RWPE1 (cell line): Measurements from ENCODE around the gene ARID1B.

Source experiments
- CTCF ChIA-PET: fragments of 350-600 bp; sonication (Branson Sonifier 250); formaldehyde crosslinking; extraction: SDS; loops from one replicate; lab custom pipeline; 2021; lab: Yijun Ruan, JAX
- POLR2A ChIA-PET: fragments of 400-600 bp; formaldehyde crosslinking; extraction: SDS; loops from one replicate; lab custom pipeline; 2020; ENCODE audit warnings: antibody characterized with exemption; ENCODE audit not compliant: low non-redundant PET; lab: Yijun Ruan, JAX
- DNase-seq: peaks from one replicate; pipeline ENCODE4 v3.0.0; 2012; ENCODE audit warnings: low spot score
- H3K27ac ChIP-seq: fragments of 450-650 bp; 2 replicates; pipeline ENCODE4 v1.5.1; 2017
- TF ChIP-seq, protein P1 (sequence below): fragments of 450-650 bp; conservative IDR thresholded peaks from 2 replicates; pipeline ENCODE4 v1.5.1; 2017; ENCODE audit warnings: low read depth, mild to moderate bottlenecking

The ARID1B gene

DNA sequence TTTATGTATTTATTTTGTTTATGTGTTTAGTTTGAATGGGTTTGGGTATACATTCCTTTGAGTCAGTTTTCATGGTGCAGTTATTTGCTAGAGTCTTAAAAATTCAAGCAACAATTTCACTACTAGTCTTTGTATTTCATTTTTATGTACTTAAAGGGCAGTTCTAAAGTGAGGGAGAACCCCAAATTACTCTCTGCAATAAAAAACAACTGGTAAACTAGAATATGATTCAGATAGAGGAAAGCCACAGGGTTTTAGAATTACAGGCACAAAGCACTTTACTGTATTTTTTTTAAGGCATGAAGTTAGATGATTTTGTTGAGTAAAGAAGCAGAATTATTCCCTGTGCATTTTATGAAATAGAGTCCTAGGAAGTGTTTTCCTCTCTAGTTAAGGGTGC is 183.3 kb downstream of the ARID1B start:
- ChIA-PET CTCF (no interaction called here), POLR2A (no interaction called here)
- DNase-seq, result no peak
- no peak overlapping the region for H3K27ac ChIP-seq
- TF ChIP-seq, protein P1, sequence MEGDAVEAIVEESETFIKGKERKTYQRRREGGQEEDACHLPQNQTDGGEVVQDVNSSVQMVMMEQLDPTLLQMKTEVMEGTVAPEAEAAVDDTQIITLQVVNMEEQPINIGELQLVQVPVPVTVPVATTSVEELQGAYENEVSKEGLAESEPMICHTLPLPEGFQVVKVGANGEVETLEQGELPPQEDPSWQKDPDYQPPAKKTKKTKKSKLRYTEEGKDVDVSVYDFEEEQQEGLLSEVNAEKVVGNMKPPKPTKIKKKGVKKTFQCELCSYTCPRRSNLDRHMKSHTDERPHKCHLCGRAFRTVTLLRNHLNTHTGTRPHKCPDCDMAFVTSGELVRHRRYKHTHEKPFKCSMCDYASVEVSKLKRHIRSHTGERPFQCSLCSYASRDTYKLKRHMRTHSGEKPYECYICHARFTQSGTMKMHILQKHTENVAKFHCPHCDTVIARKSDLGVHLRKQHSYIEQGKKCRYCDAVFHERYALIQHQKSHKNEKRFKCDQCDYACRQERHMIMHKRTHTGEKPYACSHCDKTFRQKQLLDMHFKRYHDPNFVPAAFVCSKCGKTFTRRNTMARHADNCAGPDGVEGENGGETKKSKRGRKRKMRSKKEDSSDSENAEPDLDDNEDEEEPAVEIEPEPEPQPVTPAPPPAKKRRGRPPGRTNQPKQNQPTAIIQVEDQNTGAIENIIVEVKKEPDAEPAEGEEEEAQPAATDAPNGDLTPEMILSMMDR, result no peak

DNA sequence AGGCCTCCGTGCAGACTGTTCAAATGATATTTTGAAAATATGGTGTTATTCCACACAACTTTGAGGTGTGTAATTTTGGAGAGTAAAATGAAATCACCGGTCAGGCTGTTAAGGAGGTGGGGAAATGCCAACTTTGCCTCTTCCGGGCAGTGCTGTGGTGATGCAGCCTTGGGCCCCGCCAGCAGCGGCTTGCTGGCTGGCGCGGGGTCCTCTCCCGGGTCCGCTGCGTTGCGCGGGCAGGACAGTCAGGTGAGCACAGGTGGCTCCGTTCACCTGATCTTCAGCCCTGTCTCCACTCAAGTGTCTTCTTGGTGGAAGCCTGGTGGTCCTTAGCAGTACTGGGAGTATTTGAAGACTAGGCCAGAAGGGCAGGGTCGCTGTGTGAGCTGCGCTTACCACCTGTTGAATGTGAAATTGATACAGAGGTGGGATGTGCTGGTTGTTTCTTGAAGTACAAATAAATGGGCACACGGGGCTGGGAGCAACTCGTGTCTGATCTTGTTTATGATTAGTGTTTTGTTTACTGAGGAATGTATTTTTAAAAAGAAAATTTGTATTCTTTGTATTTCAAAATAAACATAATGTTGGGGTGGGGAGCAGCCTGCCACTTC is 184.2 kb downstream of the ARID1B start:
- no peak for DNase-seq
- TF ChIP-seq, protein P1, result no peak
- ChIA-PET CTCF (no interaction called here), POLR2A (no interaction called here)
- H3K27ac ChIP-seq, result no peak overlapping the region

DNA sequence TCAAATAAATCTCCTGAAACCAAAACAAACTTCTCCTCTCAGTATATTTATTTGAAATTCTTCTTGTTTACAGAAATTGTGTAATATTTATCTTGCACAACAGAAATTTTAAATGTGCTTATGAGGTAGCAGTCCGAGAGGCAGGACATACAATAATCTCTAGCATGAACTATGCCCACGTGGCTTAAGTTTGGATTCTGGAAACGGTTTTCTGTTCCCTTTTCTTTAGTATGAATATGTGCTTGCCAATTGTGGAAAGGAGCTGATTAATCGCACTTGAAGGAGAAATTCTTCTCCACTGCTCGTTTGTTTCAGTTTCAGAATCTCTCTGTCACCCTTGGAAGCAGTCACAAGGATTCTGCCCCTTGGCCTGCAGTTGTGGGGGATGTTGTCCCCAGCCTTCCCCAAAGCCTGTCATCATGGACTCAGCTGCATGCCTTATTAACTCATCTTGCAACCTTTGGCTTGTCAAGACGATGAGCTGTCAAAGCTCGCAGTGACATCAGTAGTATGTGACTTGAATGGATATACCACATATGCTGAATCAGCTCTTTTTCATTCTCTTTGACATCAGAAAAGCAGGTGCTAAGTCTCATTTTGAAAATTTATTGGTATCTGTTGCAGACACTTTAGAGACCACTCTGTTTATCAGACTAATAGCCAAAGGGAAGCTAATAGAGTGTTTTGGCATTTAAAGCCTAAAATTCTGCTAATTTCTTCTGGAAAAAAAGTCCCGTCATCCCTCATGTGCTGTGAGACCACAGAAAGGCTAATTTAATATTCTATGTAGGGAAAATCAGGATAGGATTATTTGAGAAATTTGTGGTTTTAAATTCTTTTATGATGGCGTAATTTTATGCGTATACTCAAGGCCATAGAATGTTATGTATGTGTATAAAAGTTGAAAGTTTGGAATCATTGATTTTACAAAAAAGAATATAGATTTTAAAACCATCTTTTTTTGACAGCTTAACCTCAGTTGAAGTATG is 186.8 kb downstream of the ARID1B start:
- H3K27ac ChIP-seq, result no peak overlapping the region
- TF ChIP-seq, protein P1, result no peak
- ChIA-PET CTCF (no interaction called here), POLR2A (no interaction called here)
- no peak for DNase-seq

DNA sequence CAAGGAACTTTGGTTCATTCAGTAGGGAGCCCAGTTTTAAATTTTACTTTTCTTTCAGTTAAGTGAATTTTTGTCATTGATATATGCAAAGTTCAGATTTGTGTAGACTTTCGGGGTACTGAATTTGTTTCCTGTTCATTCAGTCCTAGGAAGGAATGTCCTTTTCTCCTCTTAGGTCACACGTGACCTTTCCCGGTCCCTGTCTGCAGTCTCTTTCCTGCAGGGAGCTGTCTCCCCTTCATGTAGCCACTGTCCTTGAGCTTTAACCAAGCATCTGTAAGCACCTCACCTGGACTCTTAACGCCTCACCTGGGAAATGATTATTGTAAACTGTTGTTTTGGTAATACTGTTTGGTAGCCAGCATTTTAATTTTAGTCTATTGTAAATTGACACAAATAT is 190.7 kb downstream of the ARID1B start:
- DNase-seq, result no peak
- POLR2A ChIA-PET, result no interaction called here
- TF ChIP-seq, protein P1, result no peak
- no peak overlapping the region for H3K27ac ChIP-seq
- CTCF ChIA-PET, result no interaction called here

DNA sequence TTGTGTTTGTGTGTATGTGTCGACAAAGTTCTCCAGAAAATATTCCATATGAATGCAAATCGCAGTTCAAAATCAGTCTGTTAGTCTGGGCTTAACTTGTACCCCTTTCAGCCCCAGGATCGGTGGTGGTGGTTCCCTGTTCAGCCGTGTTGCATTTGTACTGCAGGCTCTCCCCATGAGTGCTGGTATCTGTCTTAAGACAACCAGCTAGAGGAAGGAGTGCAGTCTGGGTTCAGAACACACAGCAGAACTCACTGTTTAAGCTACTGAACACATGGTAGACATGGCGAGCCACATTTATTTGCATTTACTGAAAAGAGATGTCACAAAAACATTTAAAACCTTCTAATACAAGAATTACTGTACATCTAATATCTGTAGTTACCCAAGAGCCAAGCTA is 192.1 kb downstream of the ARID1B start:
- ChIA-PET CTCF (interaction anchor here (0.6 kb wide), 1 partner anchor 136 kb away, joined by 3 read pairs; no protein-coding TSS in a partner anchor), POLR2A (no interaction called here)
- DNase-seq, result no peak
- H3K27ac ChIP-seq, result no peak overlapping the region
- TF ChIP-seq, protein P1, result no peak

DNA sequence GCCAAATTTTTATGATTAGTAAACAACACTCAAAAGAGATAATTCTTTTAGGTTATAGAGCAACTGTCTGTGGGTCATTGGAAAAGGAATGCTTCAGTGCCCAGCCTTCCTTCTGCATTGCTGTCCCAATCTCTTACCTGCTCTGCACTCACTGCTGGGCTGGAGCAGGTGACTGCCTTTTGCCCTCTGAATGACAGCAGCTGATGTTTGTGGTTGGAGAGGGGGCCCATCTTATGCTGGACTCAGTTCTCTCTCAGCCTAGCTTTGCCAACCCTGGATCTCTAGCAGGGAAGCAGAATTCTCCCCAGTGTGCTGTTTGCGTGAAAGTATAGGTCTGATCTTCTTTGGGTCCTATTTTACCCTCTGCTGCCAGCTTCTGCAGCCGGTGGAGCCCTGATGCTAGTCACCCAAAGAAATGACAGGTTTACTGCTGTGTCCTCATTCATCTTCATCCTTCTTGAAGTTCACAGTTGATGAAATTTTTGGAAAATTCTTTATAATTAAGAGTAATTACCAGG is 193.5 kb downstream of the ARID1B start:
- DNase-seq, result no peak
- CTCF ChIA-PET, result no interaction called here
- TF ChIP-seq, protein P1, result no peak
- H3K27ac ChIP-seq, result no peak overlapping the region
- POLR2A ChIA-PET, result no interaction called here
